H9 (cell line): ENCODE results near the gene RBL2. TPM values are rescaled to one million over a fixed set of nuclear protein-coding genes. Genes with fewer than 3 reads are reported as not detected.
A peak's percentile ranks its signal among the peaks of the same experiment; 100 is the strongest.

ENCODE experiments used
- DNase-seq: peaks from one replicate; pipeline ENCODE4 v3.0.0-alpha.2; 2017
- H2AFZ ChIP-seq: one replicate; pipeline ENCODE4 v1.6.1; 2013; ENCODE audit warnings: mild to moderate bottlenecking, low read length, control low read depth, moderate library complexity
- H2AK5ac ChIP-seq: 2 replicates; pipeline ENCODE4 v1.6.1; 2013; ENCODE audit warnings: low read length, control low read depth, mixed read lengths; ENCODE audit not compliant: insufficient read length
- H2BK120ac ChIP-seq: one replicate; pipeline ENCODE4 v1.6.1; 2013; ENCODE audit warnings: low read depth, mild to moderate bottlenecking, low read length, control low read depth, inconsistent platforms; ENCODE audit not compliant: poor library complexity, severe bottlenecking
- H2BK12ac ChIP-seq: 2 replicates; pipeline ENCODE4 v1.6.1; 2013; ENCODE audit warnings: low read length, control low read depth, mixed read lengths, low read depth; ENCODE audit not compliant: insufficient read length
- H2BK15ac ChIP-seq: 2 replicates; pipeline ENCODE4 v1.6.1; 2013; ENCODE audit warnings: low read depth, low read length, control low read depth
- H2BK20ac ChIP-seq: one replicate; pipeline ENCODE4 v1.6.1; 2013; ENCODE audit warnings: low read depth, mild to moderate bottlenecking, low read length, control low read depth, inconsistent platforms; ENCODE audit not compliant: poor library complexity, severe bottlenecking
- H2BK5ac ChIP-seq: 2 replicates; pipeline ENCODE4 v1.6.1; 2013; ENCODE audit warnings: low read length, control low read depth, mixed read lengths; ENCODE audit not compliant: insufficient read length
- H3K14ac ChIP-seq: 2 replicates; pipeline ENCODE4 v1.6.1; 2013; ENCODE audit warnings: low read length, control low read depth; ENCODE audit not compliant: insufficient read depth
- H3K18ac ChIP-seq: 2 replicates; pipeline ENCODE4 v1.6.1; 2013; ENCODE audit warnings: low read depth, mild to moderate bottlenecking, mixed read lengths, low read length, control low read depth; ENCODE audit not compliant: insufficient read length
- H3K23ac ChIP-seq: 2 replicates; pipeline ENCODE4 v1.6.1; 2013; ENCODE audit warnings: low read length, control low read depth, mixed read lengths, low read depth; ENCODE audit not compliant: insufficient read length
- H3K23me2 ChIP-seq: 2 replicates; pipeline ENCODE4 v1.6.1; 2013; ENCODE audit warnings: low read depth, mild to moderate bottlenecking, mixed read lengths, low read length, control low read depth; ENCODE audit not compliant: insufficient read length, poor library complexity, severe bottlenecking
- H3K27ac ChIP-seq: 2 replicates; pipeline ENCODE4 v1.5.1; 2013; ENCODE audit warnings: low read length, control low read depth, mixed read lengths, low read depth; ENCODE audit not compliant: insufficient read length
- H3K27me3 ChIP-seq: 2 replicates; pipeline ENCODE4 v1.6.1; 2013; ENCODE audit warnings: low read length, control low read depth, inconsistent platforms; ENCODE audit not compliant: insufficient read depth
- H3K4ac ChIP-seq: 2 replicates; pipeline ENCODE4 v1.6.1; 2013; ENCODE audit warnings: low read depth, mild to moderate bottlenecking, control low read depth, inconsistent platforms, low read length, moderate library complexity
- H3K4me1 ChIP-seq: 2 replicates; pipeline ENCODE4 v1.6.1; 2013; ENCODE audit warnings: low read length, control low read depth, inconsistent platforms; ENCODE audit not compliant: insufficient read depth
- H3K4me2 ChIP-seq: 2 replicates; pipeline ENCODE4 v1.6.1; 2013; ENCODE audit warnings: low read length, control low read depth, mixed read lengths; ENCODE audit not compliant: insufficient read length, insufficient read depth
- H3K56ac ChIP-seq: 2 replicates; pipeline ENCODE4 v1.6.1; 2013; ENCODE audit warnings: low read depth, mild to moderate bottlenecking, mixed read lengths, low read length, control low read depth; ENCODE audit not compliant: insufficient read length
- H3K79me1 ChIP-seq: 2 replicates; pipeline ENCODE4 v1.6.1; 2013; ENCODE audit warnings: low read depth, mild to moderate bottlenecking, moderate library complexity, low read length, control low read depth, inconsistent platforms; ENCODE audit not compliant: insufficient read depth, poor library complexity, severe bottlenecking
- H3K79me2 ChIP-seq: 2 replicates; pipeline ENCODE4 v1.6.1; 2013; ENCODE audit warnings: low read length, control low read depth, inconsistent platforms; ENCODE audit not compliant: insufficient read depth
- H3K9ac ChIP-seq: 2 replicates; pipeline ENCODE4 v1.6.1; 2013; ENCODE audit warnings: low read length, control low read depth, mixed read lengths; ENCODE audit not compliant: insufficient read length; ENCODE audit errors: extremely low read depth
- H3K9me3 ChIP-seq: one replicate; pipeline ENCODE4 v1.6.1; 2013; ENCODE audit warnings: low read depth, low read length, inconsistent platforms; ENCODE audit not compliant: control insufficient read depth
- H3T11ph ChIP-seq: one replicate; pipeline ENCODE4 v1.6.1; 2013; ENCODE audit warnings: mild to moderate bottlenecking, low read length, control low read depth, inconsistent platforms
- H4K20me1 ChIP-seq: one replicate; pipeline ENCODE4 v1.6.1; 2013; ENCODE audit not compliant: control insufficient read depth, insufficient read length, insufficient read depth
- H4K5ac ChIP-seq: 2 replicates; pipeline ENCODE4 v1.6.1; 2013; ENCODE audit warnings: low read depth, mild to moderate bottlenecking, mixed read lengths, low read length, control low read depth; ENCODE audit not compliant: insufficient read length
- H4K8ac ChIP-seq: replicated peaks from 2 replicates; pipeline ENCODE4 v1.6.1; 2013; ENCODE audit warnings: low read length, control low read depth, mixed read lengths, low read depth; ENCODE audit not compliant: insufficient read length
- H4K91ac ChIP-seq: 2 replicates; pipeline ENCODE4 v1.6.1; 2013; ENCODE audit warnings: low read depth, mild to moderate bottlenecking, moderate library complexity, mixed read lengths, low read length, control low read depth; ENCODE audit not compliant: insufficient read length
- H3K27ac Mint-ChIP-seq, 3 experiments: 2 replicates in 2 of 3; 3 replicates in 1 of 3; pipeline ENCODE4 v1.8.0; 2020 to 2021; ENCODE audit warnings: mixed read lengths in 3 of 3, mild to moderate bottlenecking in 1 of 3, moderate library complexity in 1 of 3
- H3K27me3 Mint-ChIP-seq: 2 replicates; pipeline ENCODE4 v1.8.0; 2021; ENCODE audit warnings: low read depth, mild to moderate bottlenecking, moderate library complexity, mixed read lengths
- H3K36me3 Mint-ChIP-seq, 3 experiments: 2 replicates in 2 of 3; 3 replicates in 1 of 3; pipeline ENCODE4 v1.8.0; 2020 to 2021; ENCODE audit warnings: low read depth in 3 of 3, mixed read lengths in 3 of 3; ENCODE audit not compliant: insufficient read depth in 1 of 3
- H3K4me1 Mint-ChIP-seq, 2 experiments: 2 replicates each; pipeline ENCODE4 v1.8.0; 2020; ENCODE audit warnings: mixed read lengths in 2 of 2
- H3K4me3 Mint-ChIP-seq, 2 experiments: 2 replicates in 1 of 2; 3 replicates in 1 of 2; pipeline ENCODE4 v1.8.0; 2020 to 2021; ENCODE audit warnings: mild to moderate bottlenecking in 2 of 2, mixed read lengths in 2 of 2, moderate library complexity in 1 of 2
- H3K9me3 Mint-ChIP-seq, 2 experiments: 2 replicates in 1 of 2; 3 replicates in 1 of 2; pipeline ENCODE4 v1.8.0; 2020; ENCODE audit warnings: mild to moderate bottlenecking in 2 of 2, mixed read lengths in 2 of 2, moderate library complexity in 1 of 2
- CTCF ChIP-seq: fragments of 200-600 bp; sonication (generic); conservative IDR thresholded peaks from 3 replicates; pipeline ENCODE4 v1.8.0; 2021; ENCODE audit warnings: antibody characterized with exemption, mild to moderate bottlenecking
- WGBS: extraction: QIAGEN DNeasy Blood & Tissue Kit; methylation state at CpG from one replicate; pipeline ENCODE4 v1.1.7; 2013; ENCODE audit warnings: missing lambda C conversion rate, low lambda C conversion rate, mixed read lengths; ENCODE audit not compliant: insufficient read length; ENCODE audit errors: extremely low coverage; 5-methylcytosine and 5-hydroxymethylcytosine counted together
- total RNA-seq: library from RNA; stranded (reverse); gene quantifications from 2 replicates; pipeline ENCODE4 v1.2.1, GENCODE V29; 2021

RBL2 gene
- total RNA-seq, 1 experiment from 2014 or later, result 17.3 TPM

GRCh38 chr16:53502331-53503269 is 68.3 kb downstream of the RBL2 start, which contains the start of gene AKTIP:
AKTIP (minus strand) TSS chr16:53503209; CDS start chr16:53500259, 2,950 bp downstream.
- Histone ChIP-seq H3K79me1 (no peaks in the 10 kb centered on the region), H3K4me2 (peak within 1 kb of the TSS; percentile 86), H3K18ac (no peak within 1 kb of the TSS), H4K20me1 (no peaks in the 10 kb centered on the region), H2BK20ac (no peak within 1 kb of the TSS), H4K8ac (no peak within 1 kb of the TSS), H4K91ac (no peak within 1 kb of the TSS), H3K27me3 (no peaks in the 10 kb centered on the region), H3K14ac (peak within 1 kb of the TSS; percentile 82; the same call in 1 of the 2 replicates), H3K4ac (no peak within 1 kb of the TSS), H2AFZ (no peak within 1 kb of the TSS), H3K27ac (no peak within 1 kb of the TSS), H3K79me2 (no peaks in the 10 kb centered on the region; the same call in 1 of the 2 replicates), H3K4me1 (peaks cover 7% of the 10 kb centered on the region; the same call in 1 of the 2 replicates), H3K9ac (peak within 1 kb of the TSS; percentile 69), H3K23me2 (peaks cover 5% of the 10 kb centered on the region), H3K23ac (no peak within 1 kb of the TSS), H2BK12ac (no peak within 1 kb of the TSS), H2BK120ac (no peak within 1 kb of the TSS), H4K5ac (no peak within 1 kb of the TSS), H3K9me3 (no peaks in the 10 kb centered on the region), H2BK15ac (no peak within 1 kb of the TSS), H3T11ph (no peak within 1 kb of the TSS), H3K56ac (no peak within 1 kb of the TSS), H2BK5ac (no peak within 1 kb of the TSS), H2AK5ac (no peak within 1 kb of the TSS)
- peaks cover 25 to 31% of the 10 kb centered on the region in 2 experiments for H3K4me1 Mint-ChIP-seq
- H3K9me3 Mint-ChIP-seq, result peaks cover 0 to 2% of the 10 kb centered on the region in 2 experiments; a peak in 1 of 5 replicates
- no peak for TF ChIP-seq CTCF
- peak within 1 kb of the TSS; percentile 91 to 97 (median 97) for H3K27ac Mint-ChIP-seq
- no CpG with 5 or more reads among the region's 76 CpGs for WGBS
- H3K27me3 Mint-ChIP-seq, result no peaks in the 10 kb centered on the region
- peak; percentile 54 for DNase-seq
- peak within 1 kb of the TSS; percentile 95 to 99 for H3K4me3 Mint-ChIP-seq
- H3K36me3 Mint-ChIP-seq, result peaks cover 0 to 16% (median 4%) of the 10 kb centered on the region in 3 experiments; a peak in 6 of 7 replicates
